OCI-LY1 (cell line): Measurements from ENCODE around the gene SLC35A3.

Experiments
- EZH2 ChIP-seq: fragments of 200-600 bp; sonication (generic), shearing (Covaris generic); IDR thresholded peaks from 2 replicates; pipeline ENCODE4 v1.8.0; 2017; ENCODE audit warnings: borderline replicate concordance, mixed run types, mild to moderate bottlenecking, antibody characterized with exemption, low read length, moderate library complexity, mixed read lengths
- TF ChIP-seq, protein P1 (sequence below): fragments of 200-600 bp; sonication (generic), shearing (Covaris generic); IDR thresholded peaks from 2 replicates; pipeline ENCODE4 v1.5.1; 2017; ENCODE audit warnings: mild to moderate bottlenecking, antibody characterized with exemption, low read length, moderate library complexity, mixed read lengths

DNA sequence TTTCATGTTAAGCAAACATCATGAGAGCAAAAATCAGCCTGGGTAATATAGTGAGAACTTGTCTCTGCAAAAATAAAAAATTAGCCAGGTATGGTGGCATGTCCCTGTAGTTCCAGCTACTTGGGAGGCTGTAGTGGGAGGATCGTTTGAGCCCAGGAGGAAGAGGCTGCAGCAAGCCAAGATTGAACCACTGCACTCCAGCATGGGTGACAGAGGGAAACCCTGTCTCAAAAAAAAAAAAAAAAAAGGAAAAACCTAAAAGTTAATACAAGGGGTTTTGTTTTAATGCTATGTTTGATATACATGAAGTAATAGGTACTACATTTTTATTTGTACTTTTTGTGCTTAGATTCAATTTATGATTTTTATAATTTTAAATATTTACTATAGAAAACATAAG is 27.1 kb upstream of the SLC35A3 start:
- TF ChIP-seq, protein P1, sequence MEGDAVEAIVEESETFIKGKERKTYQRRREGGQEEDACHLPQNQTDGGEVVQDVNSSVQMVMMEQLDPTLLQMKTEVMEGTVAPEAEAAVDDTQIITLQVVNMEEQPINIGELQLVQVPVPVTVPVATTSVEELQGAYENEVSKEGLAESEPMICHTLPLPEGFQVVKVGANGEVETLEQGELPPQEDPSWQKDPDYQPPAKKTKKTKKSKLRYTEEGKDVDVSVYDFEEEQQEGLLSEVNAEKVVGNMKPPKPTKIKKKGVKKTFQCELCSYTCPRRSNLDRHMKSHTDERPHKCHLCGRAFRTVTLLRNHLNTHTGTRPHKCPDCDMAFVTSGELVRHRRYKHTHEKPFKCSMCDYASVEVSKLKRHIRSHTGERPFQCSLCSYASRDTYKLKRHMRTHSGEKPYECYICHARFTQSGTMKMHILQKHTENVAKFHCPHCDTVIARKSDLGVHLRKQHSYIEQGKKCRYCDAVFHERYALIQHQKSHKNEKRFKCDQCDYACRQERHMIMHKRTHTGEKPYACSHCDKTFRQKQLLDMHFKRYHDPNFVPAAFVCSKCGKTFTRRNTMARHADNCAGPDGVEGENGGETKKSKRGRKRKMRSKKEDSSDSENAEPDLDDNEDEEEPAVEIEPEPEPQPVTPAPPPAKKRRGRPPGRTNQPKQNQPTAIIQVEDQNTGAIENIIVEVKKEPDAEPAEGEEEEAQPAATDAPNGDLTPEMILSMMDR = no peak
- TF ChIP-seq EZH2 = no peak
